ENCODE data around the gene DNAJC7.

The DNAJC7 gene

DNA sequence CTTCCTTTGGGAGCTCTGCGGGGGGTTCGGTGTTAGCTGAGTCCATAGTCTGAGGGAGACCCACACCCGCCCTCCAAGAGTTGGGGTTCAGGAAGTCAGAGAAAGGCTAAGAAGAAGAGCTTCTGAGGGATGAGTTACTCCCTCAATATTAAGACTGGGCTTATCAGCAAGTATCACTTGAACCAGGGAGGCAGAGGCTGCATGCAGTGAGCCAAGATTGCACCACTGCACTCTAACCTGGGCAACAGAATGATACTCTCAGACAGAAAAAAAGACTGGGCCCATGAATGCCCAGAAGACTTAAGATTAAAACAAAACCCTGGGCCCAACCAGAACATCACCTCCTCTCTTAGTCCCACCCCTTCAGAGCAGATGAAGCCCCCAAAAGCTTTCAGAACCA is 8.7 kb upstream of the DNAJC7 start:
- TF ChIP-seq SIN3A (IDR thresholded peaks at IDR 0.05; ENCODE audit: borderline replicate concordance, insufficient read depth, low read length) (no peak), FOXP2 (optimal IDR thresholded peaks at IDR 0.05; ENCODE audit: borderline replicate concordance, extremely low read depth, extremely low read length, insufficient read depth) (no peak), REST (IDR thresholded peaks at IDR 0.05; ENCODE audit: insufficient read depth in 1 of 2, low read depth in 2 of 2, low read length in 2 of 2) (no peak), TAF1 (IDR thresholded peaks at IDR 0.05; ENCODE audit: borderline replicate concordance, insufficient read depth, low read length) (no peak), POLR2AphosphoS5 (IDR thresholded peaks at IDR 0.05; ENCODE audit: low read depth, low read length) (no peak)

GRCh38 chr17:42025191-42025579 is 7.9 kb upstream of the DNAJC7 start:
- no peak for TF ChIP-seq REST (IDR thresholded peaks at IDR 0.05; ENCODE audit: insufficient read depth in 1 of 2, low read depth in 2 of 2, low read length in 2 of 2)
- no peak for TF ChIP-seq FOXP2 (optimal IDR thresholded peaks at IDR 0.05; ENCODE audit: borderline replicate concordance, extremely low read depth, extremely low read length, insufficient read depth)
- no peak; the same call in 1 of the 2 replicates for TF ChIP-seq POLR2AphosphoS5 (IDR thresholded peaks at IDR 0.05; ENCODE audit: low read depth, low read length)
- no peak for TF ChIP-seq SIN3A (IDR thresholded peaks at IDR 0.05; ENCODE audit: borderline replicate concordance, insufficient read depth, low read length)
- TF ChIP-seq TAF1 (IDR thresholded peaks at IDR 0.05; ENCODE audit: borderline replicate concordance, insufficient read depth, low read length): no peak

GRCh38 chr17:42023524-42024349 is 6.5 kb upstream of the DNAJC7 start:
- TF ChIP-seq TAF1 (IDR thresholded peaks at IDR 0.05; ENCODE audit: borderline replicate concordance, insufficient read depth, low read length): no peak
- TF ChIP-seq FOXP2 (optimal IDR thresholded peaks at IDR 0.05; ENCODE audit: borderline replicate concordance, extremely low read depth, extremely low read length, insufficient read depth): peak; percentile 39

GRCh38 chr17:42019509-42020404 is 2.5 kb upstream of the DNAJC7 start, which contains the start of gene NKIRAS2:
Gene NKIRAS2, plus strand, starts transcription at chr17:42020090. Its CDS starts 1,488 bp downstream, at chr17:42021578.
- TF ChIP-seq SIN3A (IDR thresholded peaks at IDR 0.05; ENCODE audit: borderline replicate concordance, insufficient read depth, low read length) (peak; percentile 52; the same call in 1 of the 2 replicates), POLR2AphosphoS5 (IDR thresholded peaks at IDR 0.05; ENCODE audit: low read depth, low read length) (peak; percentile 93), TAF1 (IDR thresholded peaks at IDR 0.05; ENCODE audit: borderline replicate concordance, insufficient read depth, low read length) (peak; percentile 83), REST (IDR thresholded peaks at IDR 0.05; ENCODE audit: insufficient read depth in 1 of 2, low read depth in 2 of 2, low read length in 2 of 2) (peak; percentile 49 to 60; a peak in 1 of 4 replicates), FOXP2 (optimal IDR thresholded peaks at IDR 0.05; ENCODE audit: borderline replicate concordance, extremely low read depth, extremely low read length, insufficient read depth) (no peak)

- no peak for TF ChIP-seq SIN3A (IDR thresholded peaks at IDR 0.05; ENCODE audit: borderline replicate concordance, insufficient read depth, low read length)
- no peak for TF ChIP-seq POLR2AphosphoS5 (IDR thresholded peaks at IDR 0.05; ENCODE audit: low read depth, low read length)
- TF ChIP-seq REST (IDR thresholded peaks at IDR 0.05; ENCODE audit: insufficient read depth in 1 of 2, low read depth in 2 of 2, low read length in 2 of 2): no peak
- no peak for TF ChIP-seq TAF1 (IDR thresholded peaks at IDR 0.05; ENCODE audit: borderline replicate concordance, insufficient read depth, low read length)
- TF ChIP-seq FOXP2 (optimal IDR thresholded peaks at IDR 0.05; ENCODE audit: borderline replicate concordance, extremely low read depth, extremely low read length, insufficient read depth): no peak
Measured at GRCh38 chr17:42018988-42019387, 1.7 kb upstream of the DNAJC7 start.

Measured in PFSK-1 (cell line).